Panc1 (cell line): ENCODE results near the gene SRGAP3. TPM values are rescaled to one million over a fixed set of nuclear protein-coding genes. Genes with fewer than 3 reads are reported as not detected.

Experiments used
- ATAC-seq: fragments of 200-7000 bp; cut with Tn5 transposase; 2 replicates; pipeline ENCODE4 v1.9.1; 2020; ENCODE audit warnings: mild to moderate bottlenecking, moderate library complexity
- BruUV-seq: library from RNA; stranded (reverse); fragments of 400-500 nt; replicated peaks from 2 replicates; lab custom pipeline; 2021; lab: Mats Ljungman, UMichigan
- CTCF ChIA-PET: fragments of 300-600 bp; sonication (Branson Sonifier 250); formaldehyde crosslinking; loops from one replicate; lab custom pipeline; 2022; ENCODE audit warnings: antibody characterized with exemption; lab: Charles Lee
- POLR2A ChIA-PET: fragments of 300-600 bp; sonication (Branson Sonifier 250); formaldehyde crosslinking; loops from one replicate; lab custom pipeline; 2022; ENCODE audit warnings: antibody characterized with exemption; lab: Charles Lee
- DNase-seq: peaks from one replicate; pipeline ENCODE4 v3.0.0-alpha.2; 2010; ENCODE audit warnings: low read depth, low spot score
- H3K27ac ChIP-seq: 2 replicates; pipeline ENCODE4 v1.5.1; 2011; ENCODE audit warnings: mild to moderate bottlenecking, low read length, inconsistent platforms
- H3K27me3 ChIP-seq: fragments of 200-500 bp; sonication (Bioruptor generic); 2 replicates; pipeline ENCODE4 v1.6.0; 2014; ENCODE audit warnings: low read length, inconsistent platforms; ENCODE audit not compliant: control insufficient read depth, insufficient read depth
- H3K36me3 ChIP-seq: fragments of 200-500 bp; sonication (Bioruptor generic); 2 replicates; pipeline ENCODE4 v1.5.1; 2014; ENCODE audit warnings: inconsistent platforms, mild to moderate bottlenecking, low read length, moderate library complexity; ENCODE audit not compliant: control insufficient read depth, insufficient read depth
- H3K4me1 ChIP-seq: 2 replicates; pipeline ENCODE4 v1.5.1; 2011; ENCODE audit warnings: inconsistent platforms, mild to moderate bottlenecking, low read length, moderate library complexity; ENCODE audit not compliant: control insufficient read depth, insufficient read depth
- H3K4me3 ChIP-seq, 2 experiments: 2 replicates each; pipeline ENCODE4 v1.5.1; 2011 to 2012; ENCODE audit warnings: low read depth in 2 of 2, low read length in 2 of 2, mild to moderate bottlenecking in 2 of 2, inconsistent platforms in 1 of 2, moderate library complexity in 1 of 2
- H3K9me3 ChIP-seq: fragments of 200-500 bp; sonication (Bioruptor generic); 2 replicates; pipeline ENCODE4 v1.5.1; 2014; ENCODE audit warnings: low read depth, mild to moderate bottlenecking, inconsistent platforms, low read length, moderate library complexity; ENCODE audit not compliant: control insufficient read depth, insufficient read depth
- POLR2AphosphoS5 ChIP-seq: IDR thresholded peaks from 2 replicates; pipeline ENCODE4 v1.6.1; 2012; ENCODE audit warnings: mild to moderate bottlenecking, low read depth, low read length, moderate library complexity
- SIN3A ChIP-seq: IDR thresholded peaks from 2 replicates; pipeline ENCODE4 v1.6.1; 2012; ENCODE audit warnings: low read depth, mild to moderate bottlenecking, low read length, moderate library complexity, borderline replicate concordance; ENCODE audit not compliant: insufficient read depth
- TCF7L2 ChIP-seq: IDR thresholded peaks from 2 replicates; pipeline ENCODE4 v1.6.1; 2011; ENCODE audit warnings: mild to moderate bottlenecking, low read depth, low read length, inconsistent platforms
- in situ Hi-C: cut with HindIII; loops from 2 replicates; pipeline ENCODE4 v1.10.0; 2016; ENCODE audit warnings: low sequenced_read_pairs, low pct_unique_long_range_greater_than_20kb
- intact Hi-C: fragments of 100-400 bp; cut with micrococcal nuclease; formaldehyde crosslinking; loops from one replicate; pipeline ENCODE4 v1.10.0; 2022; ENCODE audit not compliant: unreplicated experiment
- total RNA-seq: library from RNA; stranded (reverse); gene quantifications from one replicate; pipeline ENCODE4 v1.2.1, GENCODE V29; 2021; ENCODE audit not compliant: unreplicated experiment
- TF ChIP-seq, protein P1 (sequence below): fragments of 450-650 bp; IDR thresholded peaks from 2 replicates; pipeline ENCODE4 v1.5.1; 2017; ENCODE audit warnings: mild to moderate bottlenecking
- TF ChIP-seq, protein P2 (sequence below), 2 experiments: IDR thresholded peaks; 2 replicates each; pipeline ENCODE4 v1.6.1; 2011 to 2012; ENCODE audit warnings: low read depth in 2 of 2, control low read depth in 1 of 2, low read length in 1 of 2, mild to moderate bottlenecking in 1 of 2, moderate library complexity in 1 of 2; ENCODE audit not compliant: insufficient read depth in 1 of 2

The SRGAP3 gene
- total RNA-seq, 1 experiment from 2014 or later: 0.82 TPM

DNA sequence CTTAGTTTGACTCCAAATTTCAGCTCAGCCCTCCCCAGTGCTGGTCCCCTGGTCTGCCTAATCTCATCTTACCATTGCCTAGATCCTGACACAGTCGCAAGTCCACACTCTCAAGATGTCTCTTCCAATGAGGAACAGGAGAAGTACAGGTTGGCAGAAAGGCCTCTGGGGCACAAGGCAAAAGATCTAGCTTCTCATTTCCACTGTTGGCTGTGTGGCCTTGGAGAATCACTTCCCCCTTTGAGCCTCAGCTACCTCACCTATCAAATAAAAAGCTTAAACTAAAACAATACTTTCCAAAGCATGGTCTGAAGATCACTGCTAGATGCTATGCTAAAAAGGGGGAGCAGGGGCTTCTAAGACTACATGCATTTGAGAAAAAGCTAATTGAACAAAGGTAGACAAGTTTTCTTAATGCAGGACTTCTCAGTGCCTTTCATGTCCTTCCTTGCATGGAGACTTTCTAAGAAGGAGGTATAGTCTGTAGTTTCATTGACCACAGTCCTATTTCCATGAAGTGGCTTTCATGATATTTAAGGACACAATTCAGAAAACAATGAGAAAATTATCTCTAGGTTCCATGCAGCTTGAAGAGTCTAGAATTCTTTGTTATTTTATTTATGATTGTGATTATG, 168.1 kb downstream of the SRGAP3 start:
- no TSS peak for BruUV-seq
- CTCF ChIA-PET: no interaction called here
- intact Hi-C loops: no loop called here

DNA sequence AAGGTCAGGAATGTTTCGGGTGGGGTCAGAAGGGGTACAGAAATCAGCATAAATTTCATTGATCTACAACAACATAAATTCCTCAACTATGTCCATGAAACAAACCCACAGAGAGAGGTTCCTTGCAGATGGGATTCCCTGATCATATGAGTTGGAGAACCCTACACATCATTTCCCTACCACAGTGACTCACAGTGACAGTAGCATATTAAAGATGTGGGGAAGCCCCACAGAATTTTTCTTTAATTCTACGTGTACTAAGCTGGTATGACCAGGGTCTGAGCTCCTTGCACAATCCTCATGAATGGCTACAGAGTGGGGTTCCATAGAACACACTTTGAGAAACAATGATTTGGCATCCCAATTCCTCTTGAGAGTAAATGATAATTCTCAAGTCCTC, 169.3 kb downstream of the SRGAP3 start:
- H3K36me3 ChIP-seq: no peaks in the 10 kb centered on the region
- H3K4me1 ChIP-seq: no peaks in the 10 kb centered on the region
- intact Hi-C loops: no loop called here
- CTCF ChIA-PET: no interaction called here
- no peak overlapping the region for H3K27ac ChIP-seq
- no TSS peak for BruUV-seq
- no peak overlapping the region for H3K4me3 ChIP-seq
- no peaks in the 10 kb centered on the region for H3K9me3 ChIP-seq
- POLR2A ChIA-PET: no interaction called here
- in situ Hi-C loops: no loop called here
- DNase-seq (no peak), ATAC-seq (no peak)
- no peaks in the 10 kb centered on the region for H3K27me3 ChIP-seq
- TF ChIP-seq, protein P1, sequence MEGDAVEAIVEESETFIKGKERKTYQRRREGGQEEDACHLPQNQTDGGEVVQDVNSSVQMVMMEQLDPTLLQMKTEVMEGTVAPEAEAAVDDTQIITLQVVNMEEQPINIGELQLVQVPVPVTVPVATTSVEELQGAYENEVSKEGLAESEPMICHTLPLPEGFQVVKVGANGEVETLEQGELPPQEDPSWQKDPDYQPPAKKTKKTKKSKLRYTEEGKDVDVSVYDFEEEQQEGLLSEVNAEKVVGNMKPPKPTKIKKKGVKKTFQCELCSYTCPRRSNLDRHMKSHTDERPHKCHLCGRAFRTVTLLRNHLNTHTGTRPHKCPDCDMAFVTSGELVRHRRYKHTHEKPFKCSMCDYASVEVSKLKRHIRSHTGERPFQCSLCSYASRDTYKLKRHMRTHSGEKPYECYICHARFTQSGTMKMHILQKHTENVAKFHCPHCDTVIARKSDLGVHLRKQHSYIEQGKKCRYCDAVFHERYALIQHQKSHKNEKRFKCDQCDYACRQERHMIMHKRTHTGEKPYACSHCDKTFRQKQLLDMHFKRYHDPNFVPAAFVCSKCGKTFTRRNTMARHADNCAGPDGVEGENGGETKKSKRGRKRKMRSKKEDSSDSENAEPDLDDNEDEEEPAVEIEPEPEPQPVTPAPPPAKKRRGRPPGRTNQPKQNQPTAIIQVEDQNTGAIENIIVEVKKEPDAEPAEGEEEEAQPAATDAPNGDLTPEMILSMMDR: no peak
- TF ChIP-seq, protein P2, sequence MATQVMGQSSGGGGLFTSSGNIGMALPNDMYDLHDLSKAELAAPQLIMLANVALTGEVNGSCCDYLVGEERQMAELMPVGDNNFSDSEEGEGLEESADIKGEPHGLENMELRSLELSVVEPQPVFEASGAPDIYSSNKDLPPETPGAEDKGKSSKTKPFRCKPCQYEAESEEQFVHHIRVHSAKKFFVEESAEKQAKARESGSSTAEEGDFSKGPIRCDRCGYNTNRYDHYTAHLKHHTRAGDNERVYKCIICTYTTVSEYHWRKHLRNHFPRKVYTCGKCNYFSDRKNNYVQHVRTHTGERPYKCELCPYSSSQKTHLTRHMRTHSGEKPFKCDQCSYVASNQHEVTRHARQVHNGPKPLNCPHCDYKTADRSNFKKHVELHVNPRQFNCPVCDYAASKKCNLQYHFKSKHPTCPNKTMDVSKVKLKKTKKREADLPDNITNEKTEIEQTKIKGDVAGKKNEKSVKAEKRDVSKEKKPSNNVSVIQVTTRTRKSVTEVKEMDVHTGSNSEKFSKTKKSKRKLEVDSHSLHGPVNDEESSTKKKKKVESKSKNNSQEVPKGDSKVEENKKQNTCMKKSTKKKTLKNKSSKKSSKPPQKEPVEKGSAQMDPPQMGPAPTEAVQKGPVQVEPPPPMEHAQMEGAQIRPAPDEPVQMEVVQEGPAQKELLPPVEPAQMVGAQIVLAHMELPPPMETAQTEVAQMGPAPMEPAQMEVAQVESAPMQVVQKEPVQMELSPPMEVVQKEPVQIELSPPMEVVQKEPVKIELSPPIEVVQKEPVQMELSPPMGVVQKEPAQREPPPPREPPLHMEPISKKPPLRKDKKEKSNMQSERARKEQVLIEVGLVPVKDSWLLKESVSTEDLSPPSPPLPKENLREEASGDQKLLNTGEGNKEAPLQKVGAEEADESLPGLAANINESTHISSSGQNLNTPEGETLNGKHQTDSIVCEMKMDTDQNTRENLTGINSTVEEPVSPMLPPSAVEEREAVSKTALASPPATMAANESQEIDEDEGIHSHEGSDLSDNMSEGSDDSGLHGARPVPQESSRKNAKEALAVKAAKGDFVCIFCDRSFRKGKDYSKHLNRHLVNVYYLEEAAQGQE (IDR thresholded peaks at IDR 0.05; ENCODE audit: insufficient read depth in 1 of 2, low read depth in 2 of 2, low read length in 1 of 2): no peak
- TF ChIP-seq SIN3A (no peak), TCF7L2 (no peak), POLR2AphosphoS5 (no peak)

More for the DNA sequence above, 168.1 kb downstream of the SRGAP3 start:
- in situ Hi-C loops: no loop called here
- Histone ChIP-seq H3K9me3 (no peaks in the 10 kb centered on the region), H3K27me3 (no peaks in the 10 kb centered on the region), H3K4me3 (no peak overlapping the region), H3K4me1 (no peaks in the 10 kb centered on the region), H3K27ac (no peak overlapping the region), H3K36me3 (no peaks in the 10 kb centered on the region)
- POLR2A ChIA-PET: no interaction called here
- TF ChIP-seq TCF7L2 (no peak), SIN3A (no peak), POLR2AphosphoS5 (no peak)
- TF ChIP-seq, protein P1: no peak
- TF ChIP-seq, protein P2 (IDR thresholded peaks at IDR 0.05; ENCODE audit: insufficient read depth in 1 of 2, low read depth in 2 of 2, low read length in 1 of 2): no peak
- ATAC-seq: no peak
- no peak for DNase-seq
